ENCODE data around the gene KRTAP10-3.

The KRTAP10-3 gene

GRCh38 chr21:44528634-44528995 is 30.0 kb downstream of the KRTAP10-3 start:
- no peaks in the 10 kb centered on the region for H3F3A ChIP-seq (ENCODE audit: insufficient read depth)
- H3K27me3 ChIP-seq (ENCODE audit: low read length) = no peaks in the 10 kb centered on the region
- H4K20me1 ChIP-seq (ENCODE audit: low read depth, low read length) = no peaks in the 10 kb centered on the region
- H3K79me2 ChIP-seq (ENCODE audit: insufficient read depth, low read length) = no peaks in the 10 kb centered on the region
- no peak overlapping the region for H3K4me3 ChIP-seq (ENCODE audit: insufficient read depth, low read length, poor library complexity, severe bottlenecking)
- no peak overlapping the region for H3K4me2 ChIP-seq (ENCODE audit: low read depth, low read length, poor library complexity, severe bottlenecking)
- H3K36me3 ChIP-seq (ENCODE audit: low read length) = no peaks in the 10 kb centered on the region
- H2AFZ ChIP-seq (ENCODE audit: low read depth, low read length, severe bottlenecking) = no peak overlapping the region
- no peaks in the 10 kb centered on the region for H3K9me2 ChIP-seq (replicated peaks; ENCODE audit: insufficient read depth, low read length)
- no peak overlapping the region for H3K9ac ChIP-seq (ENCODE audit: low read length)
- no peak overlapping the region for H3K27ac ChIP-seq (ENCODE audit: low read depth, low read length)
- H3K9me3 ChIP-seq (ENCODE audit: insufficient read depth, low read length) = peaks cover 12% of the 10 kb centered on the region; the same call in 1 of the 2 replicates
- no peak for TF ChIP-seq CTCF (IDR thresholded peaks at IDR 0.05; ENCODE audit: insufficient read depth, low read length, poor library complexity, severe bottlenecking)
- TF ChIP-seq EZH2phosphoT487 (conservative IDR thresholded peaks at IDR 0.05; ENCODE audit: low read length) = no peak

GRCh38 chr21:44527983-44528633 is 30.5 kb downstream of the KRTAP10-3 start:
- Histone ChIP-seq H3K9ac (ENCODE audit: low read length) (no peak overlapping the region), H3K79me2 (ENCODE audit: insufficient read depth, low read length) (no peaks in the 10 kb centered on the region), H3K36me3 (ENCODE audit: low read length) (no peaks in the 10 kb centered on the region), H3K27me3 (ENCODE audit: low read length) (no peaks in the 10 kb centered on the region), H4K20me1 (ENCODE audit: low read depth, low read length) (no peaks in the 10 kb centered on the region), H3K27ac (ENCODE audit: low read depth, low read length) (no peak overlapping the region), H3K4me3 (ENCODE audit: insufficient read depth, low read length, poor library complexity, severe bottlenecking) (no peak overlapping the region), H3K9me3 (ENCODE audit: insufficient read depth, low read length) (peaks cover 16% of the 10 kb centered on the region; the same call in 1 of the 2 replicates), H3K4me2 (ENCODE audit: low read depth, low read length, poor library complexity, severe bottlenecking) (no peak overlapping the region), H3F3A (ENCODE audit: insufficient read depth) (no peaks in the 10 kb centered on the region), H3K9me2 (replicated peaks; ENCODE audit: insufficient read depth, low read length) (no peaks in the 10 kb centered on the region), H2AFZ (ENCODE audit: low read depth, low read length, severe bottlenecking) (no peak overlapping the region)
- no peak for TF ChIP-seq EZH2phosphoT487 (conservative IDR thresholded peaks at IDR 0.05; ENCODE audit: low read length)
- no peak for TF ChIP-seq CTCF (IDR thresholded peaks at IDR 0.05; ENCODE audit: insufficient read depth, low read length, poor library complexity, severe bottlenecking)

GRCh38 chr21:44527156-44527982 is 31.2 kb downstream of the KRTAP10-3 start:
- H3K9ac ChIP-seq (ENCODE audit: low read length) = no peak overlapping the region
- TF ChIP-seq CTCF (IDR thresholded peaks at IDR 0.05; ENCODE audit: insufficient read depth, low read length, poor library complexity, severe bottlenecking) (no peak), EZH2phosphoT487 (conservative IDR thresholded peaks at IDR 0.05; ENCODE audit: low read length) (no peak)
- H4K20me1 ChIP-seq (ENCODE audit: low read depth, low read length) = no peaks in the 10 kb centered on the region
- H3K27me3 ChIP-seq (ENCODE audit: low read length) = no peaks in the 10 kb centered on the region
- H3K79me2 ChIP-seq (ENCODE audit: insufficient read depth, low read length) = no peaks in the 10 kb centered on the region
- H3K4me3 ChIP-seq (ENCODE audit: insufficient read depth, low read length, poor library complexity, severe bottlenecking) = no peak overlapping the region
- H3K9me3 ChIP-seq (ENCODE audit: insufficient read depth, low read length) = peaks cover 16% of the 10 kb centered on the region; the same call in 1 of the 2 replicates
- no peaks in the 10 kb centered on the region for H3K9me2 ChIP-seq (replicated peaks; ENCODE audit: insufficient read depth, low read length)
- H3K36me3 ChIP-seq (ENCODE audit: low read length) = no peaks in the 10 kb centered on the region
- H3K27ac ChIP-seq (ENCODE audit: low read depth, low read length) = no peak overlapping the region
- H2AFZ ChIP-seq (ENCODE audit: low read depth, low read length, severe bottlenecking) = no peak overlapping the region
- H3F3A ChIP-seq (ENCODE audit: insufficient read depth) = no peaks in the 10 kb centered on the region
- H3K4me2 ChIP-seq (ENCODE audit: low read depth, low read length, poor library complexity, severe bottlenecking) = no peak overlapping the region
